H1 (cell line): Measurements from ENCODE around the gene DCAF4. TPM values are rescaled to one million over a fixed set of nuclear protein-coding genes. Genes with fewer than 3 reads are reported as not detected.
A peak's percentile ranks its signal among the peaks of the same experiment; 100 is the strongest.

Experiments used
- CTCF ChIA-PET: fragments of 300-600 bp; sonication (Branson Sonifier 250); formaldehyde crosslinking; loops from one replicate; lab custom pipeline; 2021; ENCODE audit not compliant: partially characterized antibody; lab: Charles Lee
- POLR2A ChIA-PET: fragments of 300-600 bp; sonication (Branson Sonifier 250); formaldehyde crosslinking; loops from one replicate; lab custom pipeline; 2021; ENCODE audit warnings: inconsistent platforms; ENCODE audit not compliant: partially characterized antibody; lab: Charles Lee
- DNase-seq, 2 experiments: peaks; one replicate each; pipeline versions ENCODE4 v3.0.0 to v3.0.0-alpha.2; 2010 to 2022; ENCODE audit warnings: low spot score in 2 of 2, low read depth in 1 of 2, mixed read lengths in 1 of 2
- FAIRE-seq: peaks from 2 replicates; lab custom pipeline; 2011; peaks lifted over from hg19 to GRCh38; lab: Jason Lieb, UNC
- H2AFZ ChIP-seq: 2 replicates; pipeline ENCODE4 v1.8.1; 2012; ENCODE audit warnings: low read length, inconsistent platforms
- H2AK5ac ChIP-seq: 2 replicates; pipeline ENCODE4 v1.6.1; 2013; ENCODE audit warnings: low read depth, low read length
- H2BK120ac ChIP-seq: replicated peaks from 2 replicates; pipeline ENCODE3; 2013; ENCODE audit warnings: low read depth, low read length, inconsistent platforms
- H2BK12ac ChIP-seq: 2 replicates; pipeline ENCODE4 v1.6.1; 2013; ENCODE audit warnings: low read depth, low read length
- H2BK15ac ChIP-seq: 2 replicates; pipeline ENCODE4 v1.6.1; 2013; ENCODE audit warnings: low read length
- H2BK20ac ChIP-seq: 2 replicates; pipeline ENCODE4 v1.6.1; 2013; ENCODE audit warnings: low read length
- H2BK5ac ChIP-seq: 2 replicates; pipeline ENCODE4 v1.6.1; 2013; ENCODE audit warnings: low read depth, low read length
- H3K14ac ChIP-seq: 2 replicates; pipeline ENCODE4 v1.6.1; 2013; ENCODE audit warnings: inconsistent platforms; ENCODE audit not compliant: insufficient read length
- H3K18ac ChIP-seq: 2 replicates; pipeline ENCODE4 v1.6.1; 2013; ENCODE audit warnings: low read length; ENCODE audit errors: extremely low read depth
- H3K23ac ChIP-seq: 2 replicates; pipeline ENCODE4 v1.6.1; 2013; ENCODE audit warnings: inconsistent platforms; ENCODE audit not compliant: insufficient read length
- H3K23me2 ChIP-seq: 2 replicates; pipeline ENCODE4 v1.6.1; 2013; ENCODE audit warnings: low read depth, low read length
- H3K27ac ChIP-seq: 2 replicates; pipeline ENCODE4 v1.6.1; 2011; ENCODE audit warnings: low read depth, low read length, inconsistent platforms
- H3K27me3 ChIP-seq, 4 experiments: replicated peaks in 1 of 4; 1 replicate in 1 of 4; 2 replicates in 3 of 4; pipeline versions ENCODE4 v1.6.1 to v1.8.1; 2011 to 2013; ENCODE audit warnings: low read length in 3 of 4, mild to moderate bottlenecking in 3 of 4, inconsistent platforms in 2 of 4, mixed read lengths in 2 of 4, moderate library complexity in 1 of 4; ENCODE audit not compliant: control insufficient read depth in 3 of 4, insufficient read depth in 3 of 4; ENCODE audit errors: extremely low read depth in 1 of 4
- H3K36me3 ChIP-seq, 4 experiments: 2 replicates each; pipeline versions ENCODE4 v1.6.1 to v1.8.1; 2011 to 2013; ENCODE audit warnings: mild to moderate bottlenecking in 4 of 4, low read length in 3 of 4, moderate library complexity in 2 of 4, control low read depth in 1 of 4, inconsistent platforms in 1 of 4; ENCODE audit not compliant: insufficient read depth in 4 of 4, control insufficient read depth in 2 of 4
- H3K4ac ChIP-seq: replicated peaks from 2 replicates; pipeline ENCODE3; 2013; ENCODE audit warnings: low read length, low read depth, mixed read lengths, inconsistent platforms; ENCODE audit not compliant: insufficient read length
- H3K4me1 ChIP-seq, 4 experiments: replicated peaks in 1 of 4; 1 replicate in 1 of 4; 2 replicates in 3 of 4; pipeline versions ENCODE4 v1.6.1 to v1.8.1; 2011 to 2013; ENCODE audit warnings: low read length in 3 of 4, inconsistent platforms in 2 of 4, mixed read lengths in 1 of 4; ENCODE audit not compliant: insufficient read depth in 4 of 4, control insufficient read depth in 3 of 4
- H3K4me2 ChIP-seq, 2 experiments: 2 replicates each; pipeline versions ENCODE4 v1.6.1 to v1.8.1; 2011 to 2013; ENCODE audit warnings: low read depth in 2 of 2, low read length in 2 of 2, control low read depth in 1 of 2, inconsistent platforms in 1 of 2, mild to moderate bottlenecking in 1 of 2; ENCODE audit not compliant: insufficient read depth in 1 of 2
- H3K4me3 ChIP-seq, 4 experiments: fragments of 200-600, 300-600 bp in 1 of 4; sonication (generic), shearing (Covaris generic), sonication (Bioruptor Twin) in 1 of 4; 2 replicates each; pipeline versions ENCODE4 v1.5.1 to v1.8.1; 2011 to 2016; ENCODE audit warnings: low read length in 4 of 4, low read depth in 3 of 4, control low read depth in 2 of 4, inconsistent platforms in 2 of 4, mild to moderate bottlenecking in 2 of 4, mixed read lengths in 1 of 4, moderate library complexity in 1 of 4; ENCODE audit not compliant: insufficient read depth in 2 of 4; ENCODE audit errors: extremely low read depth in 1 of 4
- H3K56ac ChIP-seq: replicated peaks from 2 replicates; pipeline ENCODE3; 2013; ENCODE audit warnings: low read depth, mild to moderate bottlenecking, mixed read lengths, low read length, inconsistent platforms; ENCODE audit not compliant: insufficient read length
- H3K79me1 ChIP-seq: 2 replicates; pipeline ENCODE4 v1.6.1; 2013; ENCODE audit warnings: low read depth, low read length, control low read depth
- H3K79me2 ChIP-seq, 2 experiments: 2 replicates each; pipeline versions ENCODE4 v1.6.1 to v1.8.1; 2012 to 2013; ENCODE audit warnings: low read length in 2 of 2, mild to moderate bottlenecking in 2 of 2, inconsistent platforms in 1 of 2; ENCODE audit not compliant: insufficient read depth in 2 of 2, control insufficient read depth in 1 of 2
- H3K9ac ChIP-seq, 4 experiments: replicated peaks in 1 of 4; 1 replicate in 1 of 4; 2 replicates in 3 of 4; pipeline versions ENCODE4 v1.6.1 to v1.8.1; 2011 to 2013; ENCODE audit warnings: low read depth in 3 of 4, low read length in 3 of 4, control low read depth in 2 of 4, mild to moderate bottlenecking in 2 of 4, moderate library complexity in 2 of 4, inconsistent platforms in 1 of 4; ENCODE audit errors: extremely low read depth in 1 of 4
- H3K9me3 ChIP-seq, 2 experiments: 2 replicates each; pipeline versions ENCODE4 v1.6.1 to v1.8.1; 2012 to 2013; ENCODE audit warnings: mild to moderate bottlenecking in 2 of 2, moderate library complexity in 2 of 2, control low read depth in 1 of 2, inconsistent platforms in 1 of 2, low read depth in 1 of 2, low read length in 1 of 2, mixed read lengths in 1 of 2; ENCODE audit not compliant: insufficient read depth in 2 of 2
- H4K20me1 ChIP-seq, 2 experiments: replicated peaks in 1 of 2; 2 replicates each; pipeline versions ENCODE3 to v1.8.1; 2011 to 2013; ENCODE audit warnings: inconsistent platforms in 2 of 2, low read length in 2 of 2, mild to moderate bottlenecking in 1 of 2; ENCODE audit not compliant: insufficient read depth in 2 of 2, control insufficient read depth in 1 of 2
- H4K5ac ChIP-seq: 2 replicates; pipeline ENCODE4 v1.6.1; 2013; ENCODE audit warnings: low read length, low read depth, mixed read lengths, inconsistent platforms; ENCODE audit not compliant: insufficient read length
- H4K8ac ChIP-seq: 2 replicates; pipeline ENCODE4 v1.8.0; 2013; ENCODE audit warnings: mild to moderate bottlenecking, moderate library complexity, low read length, inconsistent platforms; ENCODE audit not compliant: insufficient read depth; ENCODE audit errors: extremely low read depth
- H4K91ac ChIP-seq: replicated peaks from 2 replicates; pipeline ENCODE3; 2013; ENCODE audit warnings: low read length, mixed read lengths, inconsistent platforms; ENCODE audit not compliant: insufficient read length
- CBX8 ChIP-seq: fragments of 300-800, 300-1000 bp; sonication (generic); IDR thresholded peaks from 2 replicates; pipeline ENCODE4 v1.7.1; 2016; ENCODE audit warnings: low read depth, low read length, borderline replicate concordance
- E2F6 ChIP-seq: IDR thresholded peaks from 2 replicates; pipeline ENCODE4 v1.6.1; 2012; ENCODE audit warnings: inconsistent platforms
- HDAC6 ChIP-seq: IDR thresholded peaks from one replicate; pipeline ENCODE4 v1.7.1; 2012; ENCODE audit warnings: low read depth, mild to moderate bottlenecking, inconsistent platforms, low read length, moderate library complexity
- KDM1A ChIP-seq: fragments of 200-600, 300-600 bp; sonication (generic); IDR thresholded peaks from 2 replicates; pipeline ENCODE4 v1.7.1; 2016; ENCODE audit warnings: mild to moderate bottlenecking, low read length, borderline replicate concordance
- NRF1 ChIP-seq: IDR thresholded peaks from 2 replicates; pipeline ENCODE4 v1.6.1; 2011; ENCODE audit warnings: mild to moderate bottlenecking, low read depth, low read length, improper control_type of control experiment
- SUZ12 ChIP-seq: fragments of 200-600 bp; sonication (generic); IDR thresholded peaks from 2 replicates; pipeline ENCODE4 v1.6.1; 2012; ENCODE audit warnings: mild to moderate bottlenecking, inconsistent platforms, low read length, moderate library complexity, mixed read lengths
- TAF1 ChIP-seq: IDR thresholded peaks from 2 replicates; pipeline ENCODE4 v1.6.1; 2011; ENCODE audit warnings: mild to moderate bottlenecking, low read depth, low read length
- WGBS, 2 experiments: shearing (Covaris generic) in 1 of 2; methylation state at CpG; one replicate each; pipeline versions ENCODE4 v1.1.6 to v1.1.7; 2013 to 2015; ENCODE audit warnings: low lambda C conversion rate in 2 of 2, mixed read lengths in 2 of 2, inconsistent platforms in 1 of 2, low coverage in 1 of 2, missing lambda C conversion rate in 1 of 2; ENCODE audit not compliant: insufficient replicate concordance in 2 of 2, insufficient coverage in 1 of 2, insufficient read length in 1 of 2; ENCODE audit errors: extremely low coverage in 1 of 2, missing lambda C conversion rate in 1 of 2; 5-methylcytosine and 5-hydroxymethylcytosine counted together
- polyA plus RNA-seq, 7 experiments: library from polyadenylated mRNA; depleted of rRNA in 3 of 7; stranded (reverse) in 5 of 7; unstranded in 2 of 7; fragments of >200 nt in 5 of 7; fragments of 200-250 nt in 2 of 7; gene quantifications; 1 replicate in 5 of 7; 2 replicates in 1 of 7; 4 replicates in 1 of 7; pipeline versions ENCODE4 v1.2.1 to v1.2.3, GENCODE V29; 2011 to 2013; ENCODE audit warnings: missing spikeins in 2 of 7, mixed read lengths in 2 of 7
- total RNA-seq: library from RNA; stranded (reverse); fragmentation: NEBNext Ultra II Directional; extraction: Animal tissue kit (Norgen Biotek cat#: 25700); gene quantifications from 2 replicates; pipeline ENCODE4 v1.2.1, GENCODE V29; 2021

The DCAF4 gene
- total and polyA plus RNA-seq, 2 of the 8 experiments (the other 6 are each of a cell fraction or from before 2014, with no cell fraction given): 17.0 to 21.1 TPM

GRCh38 chr14:72888192-72888591, 38.1 kb upstream of the DCAF4 start:
- Histone ChIP-seq H3K36me3 (no peaks in the 10 kb centered on the region), H3K9ac (no peak overlapping the region), H3K23me2 (peaks cover 4% of the 10 kb centered on the region), H3K79me2 (no peaks in the 10 kb centered on the region), H2BK5ac (no peak overlapping the region), H3K18ac (no peak overlapping the region), H3K23ac (no peak overlapping the region), H4K5ac (no peak overlapping the region), H3K4ac (no peak overlapping the region), H2BK120ac (peak overlapping the region; percentile 9), H2BK12ac (no peak overlapping the region), H4K91ac (peak overlapping the region; percentile 38), H3K14ac (no peak overlapping the region), H3K27ac (no peak overlapping the region), H2BK15ac (no peak overlapping the region), H3K4me1 (peaks cover 14 to 30% (median 17%) of the 10 kb centered on the region in 4 experiments), H3K9me3 (peaks cover 0 to 2% of the 10 kb centered on the region in 2 experiments; a peak in 1 of 4 replicates), H2AK5ac (no peak overlapping the region), H3K4me3 (no peak overlapping the region), H3K4me2 (peak overlapping the region in 1 of 2 experiments; percentile 18; a peak in 1 of 4 replicates), H4K8ac (no peak overlapping the region), H2AFZ (no peak overlapping the region), H3K27me3 (peaks cover 17 to 28% (median 26%) of the 10 kb centered on the region in 4 experiments), H3K56ac (no peak overlapping the region), H2BK20ac (0 out of 2 replicates have a peak overlapping the region, but pooled peaks have one; percentile 68), H4K20me1 (no peaks in the 10 kb centered on the region), H3K79me1 (no peaks in the 10 kb centered on the region)
- no peak for TF ChIP-seq KDM1A
- no peak for TF ChIP-seq TAF1
- TF ChIP-seq NRF1: no peak
- TF ChIP-seq E2F6: no peak
- TF ChIP-seq SUZ12: no peak
- TF ChIP-seq CBX8: no peak
- no peak for TF ChIP-seq HDAC6
- no peak for DNase-seq
- CTCF ChIA-PET: interaction anchor here (1.1 to 2.0 kb wide), 6 partner anchors 12 to 386 kb away, joined by 3 to 10 read pairs (median 4); no protein-coding TSS in a partner anchor
- FAIRE-seq: no peak
- 83% methylated on average over 2 of the region's 2 CpGs; no CpG with 5 or more reads in 1 of the 2 experiments for WGBS, 2 experiments
- POLR2A ChIA-PET: interaction anchor here (0.6 to 1.5 kb wide), 3 partner anchors 12 to 1141 kb away, joined by 3 to 6 read pairs (median 3); no protein-coding TSS in a partner anchor
